Measurements from ENCODE around the gene PRAC1. TPM values are rescaled to one million over a fixed set of nuclear protein-coding genes. Genes with fewer than 3 reads are reported as not detected.

PRAC1 gene
- total and polyA plus RNA-seq, 2 donors (not counting 3 experiments of a cell fraction or from before 2014, with no cell fraction given): not detected

DNA sequence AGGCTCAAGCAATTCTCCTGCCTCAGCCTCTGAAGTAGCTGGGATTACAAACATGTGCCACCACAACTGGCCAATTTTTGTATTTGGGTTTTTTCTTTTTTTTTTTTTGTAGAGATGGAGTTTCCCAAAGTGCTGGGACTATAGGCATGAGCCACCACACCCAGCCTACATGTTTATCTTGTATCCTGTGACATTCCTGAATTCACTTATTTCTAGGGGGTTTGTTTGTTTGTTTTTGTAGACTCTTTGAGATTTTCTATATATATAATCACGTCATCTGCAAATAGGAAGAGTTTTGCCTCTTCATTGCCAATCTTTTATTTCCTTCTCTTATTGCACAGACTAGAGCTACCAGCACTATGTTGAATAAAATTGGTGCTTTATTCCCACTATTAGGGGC, 29.1 kb downstream of the PRAC1 start:
- Histone ChIP-seq H3K79me2 (ENCODE audit: control insufficient read depth, insufficient read depth, low read length) (no peaks in the 10 kb centered on the region), H4K20me1 (replicated peaks; ENCODE audit: control insufficient read depth, extremely low read depth, insufficient read depth, low read length) (no peaks in the 10 kb centered on the region), H3K27ac (ENCODE audit: insufficient read depth, low read depth, low read length) (no peak overlapping the region), H3K36me3 (ENCODE audit: control insufficient read depth in 2 of 2, extremely low read depth in 1 of 2, insufficient read depth in 2 of 2, low read length in 2 of 2) (no peaks in the 10 kb centered on the region), H3K9me3 (replicated peaks; ENCODE audit: control insufficient read depth, insufficient read depth, low read length) (no peaks in the 10 kb centered on the region), H3K9me1 (replicated peaks; ENCODE audit: control insufficient read depth, extremely low read depth, insufficient read depth, low read length) (no peaks in the 10 kb centered on the region), H3K4me2 (ENCODE audit: insufficient read depth, low read length) (no peak overlapping the region), H2AFZ (ENCODE audit: low read depth, low read length) (no peak overlapping the region), H3K4me1 (ENCODE audit: control insufficient read depth, extremely low read depth, insufficient read depth, low read length) (no peaks in the 10 kb centered on the region), H3K27me3 (ENCODE audit: control insufficient read depth in 2 of 2, insufficient read depth in 2 of 2, low read length in 2 of 2) (peaks cover 5 to 21% of the 10 kb centered on the region in 2 experiments), H3K4me3 (replicated peaks in 1 of 3; ENCODE audit: insufficient read depth in 1 of 3, low read depth in 1 of 3, low read length in 3 of 3) (no peak overlapping the region), H3K9ac (replicated peaks; ENCODE audit: extremely low read depth, insufficient read depth, low read length) (no peak overlapping the region)
- dilution Hi-C loops (cut with MboI; ENCODE audit: extremely low pct_ligation_motif_present, low sequenced_read_pairs): no loop called here
- DNase-seq (ENCODE audit: low read depth, low spot score) (no peak), FAIRE-seq (no peak)
- intact Hi-C loops (cut with micrococcal nuclease): no loop called here
- no peak for TF ChIP-seq GATA2 (IDR thresholded peaks at IDR 0.05; ENCODE audit: insufficient read depth, insufficient read length, low read depth, low read length)
- TF ChIP-seq EZH2 (IDR thresholded peaks at IDR 0.05; ENCODE audit: borderline replicate concordance, low read depth, low read length, severe bottlenecking): no peak
- no peak for TF ChIP-seq POLR2A (IDR thresholded peaks at IDR 0.05; ENCODE audit: low read depth, low read length)
- no peak for TF ChIP-seq FOS (IDR thresholded peaks at IDR 0.05; ENCODE audit: borderline replicate concordance, insufficient read depth, low read length)
- TF ChIP-seq, protein P1, sequence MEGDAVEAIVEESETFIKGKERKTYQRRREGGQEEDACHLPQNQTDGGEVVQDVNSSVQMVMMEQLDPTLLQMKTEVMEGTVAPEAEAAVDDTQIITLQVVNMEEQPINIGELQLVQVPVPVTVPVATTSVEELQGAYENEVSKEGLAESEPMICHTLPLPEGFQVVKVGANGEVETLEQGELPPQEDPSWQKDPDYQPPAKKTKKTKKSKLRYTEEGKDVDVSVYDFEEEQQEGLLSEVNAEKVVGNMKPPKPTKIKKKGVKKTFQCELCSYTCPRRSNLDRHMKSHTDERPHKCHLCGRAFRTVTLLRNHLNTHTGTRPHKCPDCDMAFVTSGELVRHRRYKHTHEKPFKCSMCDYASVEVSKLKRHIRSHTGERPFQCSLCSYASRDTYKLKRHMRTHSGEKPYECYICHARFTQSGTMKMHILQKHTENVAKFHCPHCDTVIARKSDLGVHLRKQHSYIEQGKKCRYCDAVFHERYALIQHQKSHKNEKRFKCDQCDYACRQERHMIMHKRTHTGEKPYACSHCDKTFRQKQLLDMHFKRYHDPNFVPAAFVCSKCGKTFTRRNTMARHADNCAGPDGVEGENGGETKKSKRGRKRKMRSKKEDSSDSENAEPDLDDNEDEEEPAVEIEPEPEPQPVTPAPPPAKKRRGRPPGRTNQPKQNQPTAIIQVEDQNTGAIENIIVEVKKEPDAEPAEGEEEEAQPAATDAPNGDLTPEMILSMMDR (IDR thresholded peaks at IDR 0.05; ENCODE audit: extremely low read depth in 1 of 2, insufficient read depth in 1 of 2, low read depth in 1 of 2, low read length in 2 of 2): no peak
- TF ChIP-seq, protein P2, sequence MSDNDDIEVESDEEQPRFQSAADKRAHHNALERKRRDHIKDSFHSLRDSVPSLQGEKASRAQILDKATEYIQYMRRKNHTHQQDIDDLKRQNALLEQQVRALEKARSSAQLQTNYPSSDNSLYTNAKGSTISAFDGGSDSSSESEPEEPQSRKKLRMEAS (IDR thresholded peaks at IDR 0.05; ENCODE audit: insufficient read depth, insufficient read length): no peak
- no peak for TF ChIP-seq MYC (IDR thresholded peaks at IDR 0.05; ENCODE audit: low read depth, low read length)
- no peak for TF ChIP-seq POLR2AphosphoS5 (IDR thresholded peaks at IDR 0.05; ENCODE audit: insufficient read depth, low read depth, low read length)
- TF ChIP-seq JUN (IDR thresholded peaks at IDR 0.05; ENCODE audit: borderline replicate concordance, insufficient read depth, insufficient read length, low read depth): no peak
- CTCF ChIA-PET: interaction anchor here (0.7 to 1.6 kb wide), 3 partner anchors 15 to 98 kb away, joined by 3 to 5 read pairs (median 4); no protein-coding TSS in a partner anchor
- no TSS peak for BruUV-seq (replicated peaks)
- POLR2A ChIA-PET: interaction anchor here (0.7 kb wide), 1 partner anchor 568 kb away, joined by 4 read pairs; no protein-coding TSS in a partner anchor
